Small intestine (tissue), 7 donors: ENCODE measurements around the gene CENPF. TPM values are rescaled to one million over a fixed set of nuclear protein-coding genes. Genes with fewer than 3 reads are reported as not detected.

Source experiments
- DNase-seq, 2 donors: peaks; one replicate each; pipeline versions ENCODE4 v3.0.0 to v3.0.0-alpha.2; 2013
- FAIRE-seq: peaks from 2 replicates; lab custom pipeline; 2012; peaks lifted over from hg19 to GRCh38; lab: Jason Lieb, UNC
- H3K27ac ChIP-seq, 3 donors: one replicate each; pipeline ENCODE4 v1.5.1; 2013; ENCODE audit warnings: low read length in 2 of 3, mild to moderate bottlenecking in 2 of 3, control low read depth in 1 of 3, inconsistent platforms in 1 of 3, low read depth in 1 of 3, moderate library complexity in 1 of 3
- H3K27me3 ChIP-seq, 3 donors: one replicate each; pipeline ENCODE4 v1.6.1; 2013; ENCODE audit warnings: low read length in 3 of 3, inconsistent platforms in 1 of 3; ENCODE audit not compliant: control insufficient read depth in 3 of 3, insufficient read depth in 3 of 3
- H3K36me3 ChIP-seq, 3 donors: one replicate each; pipeline ENCODE4 v1.6.1; 2013; ENCODE audit warnings: low read length in 3 of 3, inconsistent platforms in 1 of 3, low read depth in 1 of 3, mild to moderate bottlenecking in 1 of 3, moderate library complexity in 1 of 3; ENCODE audit not compliant: control insufficient read depth in 3 of 3, insufficient read depth in 2 of 3
- H3K4me1 ChIP-seq, 3 donors: one replicate each; pipeline ENCODE4 v1.6.1; 2013; ENCODE audit warnings: low read length in 2 of 3, inconsistent platforms in 1 of 3, low read depth in 1 of 3, mild to moderate bottlenecking in 1 of 3, moderate library complexity in 1 of 3; ENCODE audit not compliant: control insufficient read depth in 3 of 3, insufficient read depth in 2 of 3
- H3K4me3 ChIP-seq, 3 donors: one replicate each; pipeline ENCODE4 v1.5.1; 2013; ENCODE audit warnings: low read length in 3 of 3, control low read depth in 1 of 3, inconsistent platforms in 1 of 3, low read depth in 1 of 3, mild to moderate bottlenecking in 1 of 3, moderate library complexity in 1 of 3
- H3K9me3 ChIP-seq, 2 donors: one replicate each; pipeline ENCODE4 v1.6.1; 2013; ENCODE audit warnings: low read depth in 1 of 2, low read length in 1 of 2; ENCODE audit not compliant: control insufficient read depth in 2 of 2, insufficient read depth in 1 of 2
- WGBS, 3 donors: extraction: QIAGEN DNeasy Blood & Tissue Kit; methylation state at CpG; one replicate each; pipeline ENCODE4 v1.1.7; 2013; 5-methylcytosine and 5-hydroxymethylcytosine counted together
- polyA plus RNA-seq, 4 donors: library from polyadenylated mRNA; stranded (reverse) in 3 of 4; unstranded in 1 of 4; fragments of 200-250 nt in 3 of 4; fragments of 120-200 nt in 1 of 4; gene quantifications; one replicate each; pipeline versions ENCODE4 v1.2.1 to v1.2.3, GENCODE V29; 2013
- donor health status: healthy with polysubstance abuse.
- donor health status: control.
- donor health status: control.
- donor health status: Bipolar disorder and iron deficiency.
- donor health status: healthy.

Gene CENPF
- polyA plus RNA-seq, 4 donors, result under 0.01 to 29.1 (median 14.4) TPM

GRCh38 chr1:214623430-214623829, 20.4 kb downstream of the CENPF start:
- FAIRE-seq (no peak), DNase-seq (no peak)
- no peak overlapping the region for H3K27ac ChIP-seq
- H3K36me3 ChIP-seq, result peaks cover 0 to 9% (median 0%) of the 10 kb centered on the region in 3 donors
- no peaks in the 10 kb centered on the region for H3K27me3 ChIP-seq
- no peaks in the 10 kb centered on the region for H3K9me3 ChIP-seq
- no peaks in the 10 kb centered on the region for H3K4me1 ChIP-seq
- 79 to 88% (median 83%) methylated on average over 1 of the region's 1 CpG for WGBS, 3 donors
- H3K4me3 ChIP-seq, result no peak overlapping the region

- H3K27me3 ChIP-seq, result no peaks in the 10 kb centered on the region
- no peaks in the 10 kb centered on the region for H3K9me3 ChIP-seq
- 67 to 87% (median 75%) methylated on average over 4 of the region's 4 CpGs for WGBS, 3 donors
- FAIRE-seq (no peak), DNase-seq (no peak)
- peaks cover 0 to 9% (median 2%) of the 10 kb centered on the region in 3 donors for H3K36me3 ChIP-seq
- H3K4me1 ChIP-seq, result no peaks in the 10 kb centered on the region
- H3K4me3 ChIP-seq, result no peak overlapping the region
- H3K27ac ChIP-seq, result no peak overlapping the region
Measured at GRCh38 chr1:214632091-214632490, 29.1 kb downstream of the CENPF start.

- no peaks in the 10 kb centered on the region for H3K9me3 ChIP-seq
- no peak for DNase-seq
- 88 to 96% (median 89%) methylated on average over 5 of the region's 5 CpGs for WGBS, 3 donors
- H3K4me3 ChIP-seq, result no peak overlapping the region
- FAIRE-seq, result no peak
- peaks cover 0 to 11% (median 2%) of the 10 kb centered on the region in 3 donors for H3K36me3 ChIP-seq
- no peaks in the 10 kb centered on the region for H3K27me3 ChIP-seq
- no peak overlapping the region for H3K27ac ChIP-seq
- H3K4me1 ChIP-seq, result no peaks in the 10 kb centered on the region
Measured at GRCh38 chr1:214633686-214634085, 30.7 kb downstream of the CENPF start.

GRCh38 chr1:214634267-214634666, 31.3 kb downstream of the CENPF start:
- Histone ChIP-seq H3K4me1 (no peaks in the 10 kb centered on the region), H3K27me3 (no peaks in the 10 kb centered on the region), H3K4me3 (no peak overlapping the region), H3K36me3 (peaks cover 0 to 11% (median 2%) of the 10 kb centered on the region in 3 donors), H3K27ac (no peak overlapping the region), H3K9me3 (no peaks in the 10 kb centered on the region)
- FAIRE-seq (no peak), DNase-seq (no peak)

GRCh38 chr1:214635086-214635485, 32.1 kb downstream of the CENPF start:
- Histone ChIP-seq H3K4me1 (no peaks in the 10 kb centered on the region), H3K4me3 (no peak overlapping the region), H3K27ac (no peak overlapping the region), H3K36me3 (peaks cover 0 to 10% (median 2%) of the 10 kb centered on the region in 3 donors), H3K9me3 (no peaks in the 10 kb centered on the region), H3K27me3 (no peaks in the 10 kb centered on the region)
- WGBS, 3 donors, result 96 to 99% (median 97%) methylated on average over 3 of the region's 3 CpGs
- DNase-seq, result no peak
- no peak for FAIRE-seq

- DNase-seq, result no peak
- Histone ChIP-seq H3K27ac (no peak overlapping the region), H3K4me3 (no peak overlapping the region), H3K27me3 (no peaks in the 10 kb centered on the region), H3K4me1 (no peaks in the 10 kb centered on the region), H3K9me3 (no peaks in the 10 kb centered on the region), H3K36me3 (peaks cover 0 to 6% (median 2%) of the 10 kb centered on the region in 3 donors)
- FAIRE-seq, result no peak
- 86 to 97% (median 88%) methylated on average over 4 of the region's 4 CpGs for WGBS, 3 donors
Measured at GRCh38 chr1:214635506-214635905, 32.5 kb downstream of the CENPF start.

- no peak overlapping the region for H3K4me3 ChIP-seq
- peaks cover 0 to 6% (median 2%) of the 10 kb centered on the region in 3 donors for H3K36me3 ChIP-seq
- H3K9me3 ChIP-seq, result no peaks in the 10 kb centered on the region
- no peak for DNase-seq
- no peaks in the 10 kb centered on the region for H3K27me3 ChIP-seq
- FAIRE-seq, result no peak
- no peak overlapping the region for H3K27ac ChIP-seq
- WGBS, 3 donors, result 95 to 97% (median 96%) methylated on average over 5 of the region's 5 CpGs
- H3K4me1 ChIP-seq, result no peaks in the 10 kb centered on the region
Measured at GRCh38 chr1:214636436-214636835, 33.4 kb downstream of the CENPF start.

GRCh38 chr1:214637125-214637524, 34.1 kb downstream of the CENPF start:
- DNase-seq (no peak), FAIRE-seq (no peak)
- no peaks in the 10 kb centered on the region for H3K4me1 ChIP-seq
- no peaks in the 10 kb centered on the region for H3K9me3 ChIP-seq
- no peak overlapping the region for H3K27ac ChIP-seq
- no peaks in the 10 kb centered on the region for H3K27me3 ChIP-seq
- H3K4me3 ChIP-seq, result no peak overlapping the region
- H3K36me3 ChIP-seq, result peaks cover 0 to 6% (median 2%) of the 10 kb centered on the region in 3 donors

GRCh38 chr1:214637722-214638458, 34.9 kb downstream of the CENPF start:
- H3K4me1 ChIP-seq, result no peaks in the 10 kb centered on the region
- H3K27ac ChIP-seq, result no peak overlapping the region
- peak; percentile 41 for DNase-seq
- no peaks in the 10 kb centered on the region for H3K9me3 ChIP-seq
- H3K4me3 ChIP-seq, result no peak overlapping the region
- no peak for FAIRE-seq
- WGBS, 3 donors, result 72 to 76% (median 73%) methylated on average over 6 of the region's 6 CpGs
- no peaks in the 10 kb centered on the region for H3K27me3 ChIP-seq
- peaks cover 0 to 10% (median 2%) of the 10 kb centered on the region in 3 donors for H3K36me3 ChIP-seq
